NCI-H1436 (cell line): Measurements from ENCODE around the gene LRRN2.
"Not testable (repeated sequence)": the region's sequence is repeated elsewhere in the genome, so short reads cannot be mapped to it uniquely, and the experiment has no call there.

Experiments used
- DNase-seq: peaks from one replicate; lab custom pipeline; 2025; lab: John Stamatoyannopoulos, UW

The LRRN2 gene

DNA sequence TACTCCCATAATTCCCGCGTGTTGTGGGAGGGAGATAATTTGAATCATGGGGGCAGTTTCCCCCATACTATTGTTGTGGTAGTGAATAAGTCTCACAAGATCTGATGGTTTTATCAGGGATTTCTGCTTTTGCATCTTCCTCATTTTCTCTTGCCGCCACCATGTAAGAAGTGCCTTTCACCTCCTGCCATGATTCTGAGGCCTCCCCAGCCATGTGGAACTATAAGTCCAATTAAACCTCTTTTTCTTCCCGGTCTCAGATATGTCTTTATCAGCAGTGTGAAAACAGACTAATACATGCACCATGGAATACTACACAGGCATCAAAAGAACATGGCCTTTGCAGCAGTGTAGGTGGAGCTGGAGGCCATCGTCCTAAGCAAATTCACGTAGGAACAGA lies 56.1 kb downstream of the LRRN2 start:
- DNase-seq: not testable (repeated sequence)

DNA sequence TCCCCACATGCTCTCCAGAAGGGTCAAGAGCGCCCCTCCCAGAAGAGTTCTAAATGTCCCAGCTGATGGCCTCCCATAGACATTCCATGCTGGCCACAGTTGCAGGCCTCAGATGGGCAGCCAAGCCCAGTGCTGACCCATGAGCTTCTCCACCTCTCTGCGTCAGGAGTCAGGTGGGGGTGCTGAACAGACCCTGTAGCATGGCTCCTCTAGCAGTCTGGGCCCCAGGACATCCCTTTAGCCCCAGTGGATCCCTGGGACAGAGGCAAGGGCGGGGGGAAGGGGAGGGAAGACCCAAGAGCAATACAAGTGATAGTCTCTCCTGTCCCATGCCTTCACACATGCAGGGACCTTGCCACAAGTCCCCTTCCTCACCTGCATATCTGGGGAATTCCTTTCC lies 56.7 kb downstream of the LRRN2 start:
- DNase-seq: no peak

DNA sequence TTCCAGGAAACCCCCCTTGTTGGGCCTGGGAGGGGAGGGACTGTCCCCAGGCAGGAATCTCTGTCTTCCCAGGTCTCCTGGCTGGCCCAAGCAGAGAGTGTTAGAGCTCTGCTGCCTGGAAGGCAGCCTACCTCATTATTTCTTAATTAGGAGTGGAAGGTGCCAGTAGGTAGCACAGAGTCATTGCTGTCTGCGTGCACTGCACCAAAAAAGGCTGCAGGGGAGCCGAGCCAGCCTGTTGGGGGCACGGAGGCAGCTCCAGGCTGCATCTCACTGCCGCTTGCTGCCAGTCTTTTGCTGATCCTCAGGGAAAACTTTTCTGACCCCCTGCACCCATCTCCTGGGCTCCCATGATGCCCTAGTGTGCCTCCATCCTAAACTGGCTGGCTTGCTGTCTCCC lies 58.1 kb downstream of the LRRN2 start:
- no peak for DNase-seq

DNA sequence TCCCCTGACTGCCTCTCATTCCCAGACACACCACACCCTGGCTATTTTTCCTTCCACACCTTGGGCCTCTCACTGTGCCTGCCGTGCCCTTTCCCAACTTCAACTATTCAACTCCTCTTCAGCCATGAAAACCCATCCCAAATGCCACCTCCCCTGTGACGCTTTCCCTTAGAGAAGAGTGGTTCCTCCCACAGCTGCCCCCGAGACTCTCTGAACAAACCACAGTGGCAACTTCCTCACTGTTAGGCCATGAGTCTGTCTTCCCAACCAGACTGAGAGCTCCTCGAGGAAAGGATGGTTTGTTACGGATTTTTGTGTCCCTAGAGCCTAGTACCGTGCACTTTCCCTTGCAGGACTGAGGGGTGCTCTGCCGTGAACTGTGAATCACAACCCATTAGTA lies 59.2 kb downstream of the LRRN2 start:
- DNase-seq: no peak

DNA sequence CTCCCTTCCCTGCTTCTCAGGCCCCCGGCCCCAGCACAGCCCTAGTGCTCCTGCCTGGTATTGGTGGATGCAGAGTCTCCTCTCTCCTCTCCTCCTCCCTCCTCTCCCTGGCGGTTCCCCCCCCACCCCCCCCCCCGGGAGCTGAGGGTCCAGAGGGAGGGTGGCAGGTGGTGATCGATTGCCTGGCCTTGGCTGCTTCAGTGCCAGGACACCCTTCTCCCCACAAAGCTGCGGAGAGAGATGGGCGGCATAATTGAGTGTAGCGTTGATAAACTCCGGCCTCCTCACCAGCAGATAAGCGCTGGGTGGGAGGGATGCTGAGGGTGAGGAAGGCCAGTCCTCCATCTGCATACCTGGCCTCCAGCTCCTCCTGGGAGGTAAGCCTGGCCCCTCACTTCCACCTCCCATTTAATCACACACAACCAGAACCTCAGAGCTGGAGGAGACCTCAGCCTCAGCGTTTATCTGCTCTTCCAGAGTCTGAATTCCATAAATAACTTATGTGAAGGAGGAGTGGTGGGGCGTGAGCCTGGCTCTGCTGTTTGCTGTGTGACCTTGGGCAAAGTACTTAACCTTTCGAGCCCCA lies 60.8 kb downstream of the LRRN2 start:
- no peak for DNase-seq

DNA sequence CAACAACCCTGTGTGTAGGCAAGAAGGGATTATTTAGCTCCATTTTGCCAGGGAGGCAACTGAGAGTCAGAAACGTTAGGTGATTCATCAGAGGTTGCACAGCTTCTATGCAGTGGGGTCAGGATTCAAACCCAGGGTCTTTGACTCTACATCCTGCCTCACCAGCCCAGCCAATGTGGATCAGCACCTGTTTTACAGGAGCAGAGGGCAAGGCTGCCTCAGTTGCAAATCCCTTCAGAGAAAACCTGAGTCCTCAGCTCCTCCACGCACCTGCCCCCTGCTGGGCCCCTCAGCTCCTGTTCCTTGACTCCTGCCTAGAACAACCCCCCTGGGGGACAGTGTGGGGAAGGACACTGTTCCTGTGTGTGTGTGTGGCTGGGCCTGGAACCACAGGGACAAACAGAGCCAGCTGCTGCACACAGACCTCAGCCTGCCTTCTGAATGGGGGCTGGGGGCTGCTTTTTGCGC lies 61.6 kb downstream of the LRRN2 start:
- peak; percentile 73 for DNase-seq

DNA sequence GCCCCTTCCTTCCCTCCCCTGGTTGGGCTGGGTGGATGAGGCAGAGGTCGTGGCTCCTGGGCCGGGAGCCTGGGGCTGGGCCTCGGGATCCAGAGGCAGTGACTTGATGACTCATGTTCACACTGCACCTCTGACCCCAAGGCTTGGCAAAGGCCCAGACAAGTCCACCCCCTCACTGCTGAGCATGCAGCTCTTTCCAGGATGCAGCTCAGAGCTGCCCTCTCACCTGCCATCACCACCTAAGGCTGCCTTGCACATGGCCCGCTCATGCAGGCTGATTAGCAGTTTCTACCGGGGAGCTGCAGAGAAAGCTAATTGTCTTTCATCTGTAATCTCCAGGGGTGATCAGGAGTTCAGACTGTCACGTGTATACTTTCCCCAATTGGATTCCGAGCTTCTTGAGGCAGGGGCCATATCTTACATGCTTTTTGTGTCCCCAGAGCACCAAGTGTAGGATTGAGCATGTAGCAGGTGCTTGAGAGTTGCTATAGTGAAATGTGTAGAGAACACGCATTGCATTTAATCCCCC lies 62.1 kb downstream of the LRRN2 start:
- no peak for DNase-seq

DNA sequence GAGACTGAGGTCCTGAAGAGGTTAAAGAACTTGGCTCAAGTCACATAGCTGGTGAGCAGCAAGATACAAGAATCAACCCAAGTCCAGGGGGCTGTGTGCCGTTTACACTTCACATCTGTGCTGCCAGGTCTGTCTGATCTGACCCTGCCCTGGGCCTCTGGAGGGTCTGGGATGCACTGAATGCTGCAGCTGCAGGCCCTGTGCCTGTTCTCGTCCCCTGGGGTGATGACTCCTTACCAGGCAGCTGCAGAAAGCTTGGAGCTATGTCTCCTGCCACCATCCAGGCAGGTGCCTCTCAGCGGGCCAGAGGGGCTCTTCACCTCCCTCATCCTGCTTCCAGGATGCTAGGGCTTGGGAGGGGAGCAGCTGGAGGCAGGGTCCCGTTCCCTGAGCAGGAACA lies 63.5 kb downstream of the LRRN2 start:
- DNase-seq: no peak

DNA sequence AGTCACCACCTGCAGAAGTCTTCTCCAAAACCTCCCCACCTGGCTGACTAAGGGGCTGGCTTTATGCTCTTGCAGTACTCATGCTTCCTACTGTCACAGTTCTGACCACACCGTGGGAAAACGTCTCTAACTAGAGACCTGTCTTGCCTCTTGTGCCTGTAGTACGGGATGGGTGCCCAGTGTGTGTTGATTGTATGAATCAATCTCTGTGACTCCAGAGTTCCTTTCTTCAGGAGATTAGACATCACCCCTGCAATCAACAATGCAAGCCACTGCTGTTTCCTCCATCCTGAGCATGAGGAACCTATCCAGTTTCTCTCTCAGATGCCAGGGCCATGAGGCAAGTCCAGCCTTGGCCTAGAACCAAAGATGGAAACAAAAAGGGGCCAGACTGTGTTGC lies 64.1 kb downstream of the LRRN2 start:
- DNase-seq: no peak

DNA sequence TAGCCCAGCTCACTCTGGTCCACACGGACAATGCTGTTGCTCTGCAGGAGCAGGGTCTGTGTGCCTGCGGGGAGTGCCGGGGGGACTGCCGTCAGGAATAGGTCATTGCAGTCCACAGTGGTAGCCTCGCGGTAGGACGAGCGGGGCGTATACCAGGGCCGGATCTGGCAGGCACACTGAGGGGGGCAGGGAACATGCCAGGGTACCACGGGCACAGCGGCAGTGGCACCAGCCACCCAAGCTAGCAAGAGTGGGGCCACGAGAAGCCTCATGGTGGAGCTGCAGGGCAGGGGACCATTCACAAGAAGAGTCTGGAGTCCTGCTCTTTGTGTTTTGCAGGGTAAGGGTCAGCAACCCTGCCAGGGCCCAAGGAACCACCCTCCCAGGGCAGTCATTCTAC lies 65.8 kb downstream of the LRRN2 start:
- DNase-seq: no peak

DNA sequence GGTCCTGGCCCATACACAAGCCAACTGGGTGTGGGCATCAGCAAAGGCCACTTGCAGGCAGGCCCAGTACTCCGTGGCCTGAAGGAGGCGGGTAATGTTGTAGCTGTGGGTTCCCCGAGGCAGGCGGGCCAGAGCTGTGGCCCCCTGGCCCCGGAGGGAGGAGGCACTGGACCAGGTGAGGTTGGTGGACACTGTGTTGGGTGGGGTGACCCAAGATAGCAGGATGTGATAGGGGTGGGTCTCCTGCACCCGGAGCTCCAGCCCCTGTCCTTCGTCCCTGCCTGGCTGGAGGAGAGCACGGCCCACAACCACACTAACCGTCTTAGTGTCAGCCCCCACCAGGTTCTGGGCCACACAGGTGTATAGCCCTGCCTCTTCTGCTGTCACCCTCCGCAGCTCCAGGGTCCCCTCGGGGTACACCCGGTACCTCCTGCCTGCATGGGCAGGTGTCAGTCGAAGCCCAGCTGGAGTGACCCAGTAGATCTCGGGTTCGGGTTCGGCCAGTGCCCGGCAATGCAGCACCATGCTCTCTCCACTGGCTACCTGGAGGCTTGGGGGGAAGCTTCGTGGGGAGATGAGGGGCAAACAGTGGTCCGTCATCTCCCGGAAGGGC lies 67.3 kb downstream of the LRRN2 start:
- no peak for DNase-seq

DNA sequence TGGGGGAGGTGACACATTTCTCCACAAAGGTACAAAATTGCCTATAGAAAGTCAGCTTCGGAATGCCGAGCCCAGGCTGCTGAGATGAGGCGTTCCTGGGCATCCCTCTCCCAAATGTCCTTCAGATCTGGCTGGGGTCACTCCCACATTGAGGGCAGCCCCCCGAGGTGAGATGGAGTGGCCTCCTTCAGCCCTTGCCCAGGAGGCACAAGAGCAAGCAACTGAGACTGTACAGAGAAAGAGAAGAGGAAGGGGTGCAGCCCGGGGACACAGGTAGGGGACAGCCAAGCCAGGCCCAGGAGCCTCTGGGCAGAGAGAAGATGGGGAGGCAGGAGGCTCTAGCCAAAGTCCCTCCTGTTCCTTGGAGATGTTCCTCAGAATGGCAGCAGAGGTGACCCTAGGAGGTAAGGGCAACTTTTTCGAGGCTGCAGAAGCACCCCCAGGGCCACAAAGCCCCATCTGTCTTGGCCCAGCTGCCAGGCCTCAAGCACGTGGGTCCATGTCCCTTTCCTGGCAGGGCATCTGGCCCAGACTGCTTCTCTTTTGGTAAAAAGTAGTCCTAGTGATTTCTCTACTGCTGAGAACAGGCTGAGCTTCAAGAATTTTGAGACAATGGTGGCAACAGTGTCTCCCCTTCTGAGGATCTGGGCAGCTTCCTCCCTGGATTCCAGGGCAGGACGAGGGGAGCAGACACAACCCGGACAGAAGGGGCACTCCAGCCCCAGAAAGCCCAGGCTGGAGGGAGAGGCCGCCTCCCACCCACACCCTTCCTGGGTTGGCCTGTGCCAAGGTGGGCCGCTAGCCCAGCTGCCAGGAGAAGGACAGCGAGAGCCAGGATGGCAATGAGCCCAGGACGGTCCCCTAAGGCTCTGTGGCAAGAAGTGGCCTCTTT lies 68.0 kb downstream of the LRRN2 start:
- no peak for DNase-seq

DNA sequence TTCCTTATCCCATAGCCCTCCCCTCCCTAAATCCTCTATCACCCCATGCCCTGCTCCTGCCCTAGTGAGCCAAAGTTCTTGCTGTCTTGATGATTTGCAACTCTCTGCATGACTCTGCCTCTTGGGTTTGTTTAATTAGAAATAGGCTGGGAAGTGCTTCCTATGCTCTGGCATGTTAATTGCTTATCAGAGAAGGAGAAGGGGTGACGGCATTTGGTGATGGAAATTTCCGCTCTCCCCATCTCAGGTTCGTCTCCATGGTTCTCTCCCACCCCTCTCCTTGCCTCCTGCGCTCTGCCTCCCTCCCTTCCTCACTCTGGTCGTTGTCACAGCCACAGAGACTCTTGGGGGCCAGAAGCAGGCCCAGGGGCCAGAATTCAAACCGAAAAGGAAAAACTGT lies 68.9 kb downstream of the LRRN2 start:
- no peak for DNase-seq

DNA sequence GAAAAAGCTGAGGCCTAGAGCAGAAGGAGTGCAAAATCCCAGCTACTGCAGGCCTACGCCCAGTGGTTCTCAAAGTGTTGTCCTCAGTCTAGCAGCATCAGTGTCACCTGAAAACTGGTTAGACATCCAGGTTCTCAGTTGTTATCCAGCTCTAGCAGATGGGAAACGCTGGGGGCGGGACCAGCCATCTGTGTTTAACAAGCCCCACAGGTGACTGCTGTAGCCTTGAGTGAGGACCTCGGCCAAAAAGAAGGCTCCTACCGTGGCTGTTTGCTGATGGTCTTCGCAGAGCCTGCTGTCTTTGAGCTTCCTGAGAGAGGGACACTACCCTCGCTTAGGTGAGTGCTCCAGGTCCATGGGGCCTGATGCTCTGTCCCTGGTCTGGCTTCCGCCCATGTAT lies 69.7 kb downstream of the LRRN2 start:
- no peak for DNase-seq

DNA sequence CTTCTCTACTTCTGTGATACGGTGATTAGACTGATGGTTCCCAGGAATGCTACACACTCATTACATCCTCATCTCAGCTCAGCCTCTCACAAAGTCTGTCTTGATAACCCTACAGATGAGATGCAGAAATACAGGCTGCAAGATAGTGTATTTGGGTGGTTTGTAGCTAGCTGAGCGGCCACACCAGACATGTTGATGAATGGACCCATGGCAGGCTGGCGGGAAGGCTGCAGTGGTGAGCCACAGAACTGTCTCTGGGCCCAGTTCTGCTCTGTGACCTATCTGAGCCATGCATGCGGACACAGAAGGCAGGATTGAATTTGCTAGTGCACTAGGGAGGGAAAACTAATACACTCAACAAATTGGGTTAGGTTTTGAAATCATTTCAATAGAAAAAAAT lies 71.9 kb downstream of the LRRN2 start:
- no peak for DNase-seq

DNA sequence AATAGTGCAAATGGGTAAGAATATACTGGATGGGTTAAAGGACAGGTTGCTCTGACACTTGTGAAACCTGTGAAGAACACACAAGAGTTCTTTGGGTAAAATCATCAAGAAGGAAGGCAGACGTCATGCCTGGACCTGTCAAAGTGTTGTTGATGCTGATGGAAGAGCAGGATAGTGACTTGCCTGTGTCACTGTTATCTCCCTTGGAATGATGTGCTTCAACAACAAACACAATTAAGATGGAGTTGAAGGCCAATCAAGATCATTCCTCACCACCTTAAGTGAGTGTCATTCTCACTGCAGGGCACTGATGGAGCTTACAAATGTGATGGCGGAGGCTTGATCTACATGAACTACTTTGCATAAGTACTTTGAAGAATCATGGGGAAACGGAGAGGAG lies 73.2 kb downstream of the LRRN2 start:
- DNase-seq: no peak

DNA sequence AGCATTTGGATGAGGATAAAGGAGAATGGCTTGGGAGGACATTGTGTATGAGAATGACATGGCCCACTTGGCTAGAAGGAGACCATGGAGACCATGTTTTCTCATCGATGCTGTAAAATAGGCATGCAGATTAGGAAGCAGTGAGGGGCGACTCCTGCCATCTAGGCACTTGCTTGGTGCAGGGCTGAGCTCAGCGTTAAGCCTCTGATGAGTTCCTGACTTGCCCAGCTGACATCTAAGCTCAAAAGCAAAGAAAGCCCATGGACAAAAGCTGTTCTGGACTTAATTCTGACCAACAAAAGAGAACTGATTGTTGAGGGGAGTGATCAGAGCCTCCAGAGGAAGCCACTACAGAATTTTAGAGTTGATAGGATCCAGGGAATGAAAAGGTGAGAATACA lies 74.5 kb downstream of the LRRN2 start:
- no peak for DNase-seq

DNA sequence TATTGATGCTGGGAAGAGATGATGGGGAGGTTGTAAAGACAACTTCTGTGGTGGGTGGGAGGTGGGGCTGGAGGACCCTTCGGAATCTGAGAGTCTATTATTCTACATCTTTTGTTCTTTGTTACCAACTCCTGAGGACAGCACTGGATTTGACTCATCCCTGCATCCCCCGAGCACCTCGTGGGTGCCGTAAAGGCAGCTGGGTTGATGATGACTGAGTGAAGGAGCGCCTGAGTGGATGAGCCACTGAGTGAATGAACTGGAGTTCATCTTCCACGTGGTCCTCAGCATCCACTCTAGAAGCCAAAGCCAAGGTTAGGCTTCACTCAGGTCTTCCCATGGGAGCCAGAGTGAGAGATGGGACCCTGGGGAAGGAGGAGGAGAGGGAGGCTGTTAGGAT lies 77.6 kb downstream of the LRRN2 start:
- DNase-seq: no peak

DNA sequence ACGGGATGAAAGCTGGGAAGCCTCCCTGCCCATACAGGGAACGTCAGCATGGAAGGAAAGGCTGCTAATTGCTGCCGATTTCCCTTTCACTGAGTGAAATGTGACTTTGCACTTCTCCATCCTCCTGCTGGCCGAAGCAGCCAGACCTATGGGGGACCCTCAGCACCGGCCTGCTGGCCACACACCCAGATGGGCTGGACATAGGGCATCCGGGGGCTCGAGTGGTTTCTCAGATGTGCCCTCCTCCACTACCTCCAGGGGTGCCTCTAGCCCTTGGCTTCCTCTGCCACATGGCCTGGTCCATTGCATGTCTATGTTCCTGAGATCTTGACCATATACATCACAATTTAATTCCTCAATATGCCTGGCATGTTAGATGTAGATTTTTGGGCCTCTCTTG lies 79.7 kb downstream of the LRRN2 start:
- no peak for DNase-seq

DNA sequence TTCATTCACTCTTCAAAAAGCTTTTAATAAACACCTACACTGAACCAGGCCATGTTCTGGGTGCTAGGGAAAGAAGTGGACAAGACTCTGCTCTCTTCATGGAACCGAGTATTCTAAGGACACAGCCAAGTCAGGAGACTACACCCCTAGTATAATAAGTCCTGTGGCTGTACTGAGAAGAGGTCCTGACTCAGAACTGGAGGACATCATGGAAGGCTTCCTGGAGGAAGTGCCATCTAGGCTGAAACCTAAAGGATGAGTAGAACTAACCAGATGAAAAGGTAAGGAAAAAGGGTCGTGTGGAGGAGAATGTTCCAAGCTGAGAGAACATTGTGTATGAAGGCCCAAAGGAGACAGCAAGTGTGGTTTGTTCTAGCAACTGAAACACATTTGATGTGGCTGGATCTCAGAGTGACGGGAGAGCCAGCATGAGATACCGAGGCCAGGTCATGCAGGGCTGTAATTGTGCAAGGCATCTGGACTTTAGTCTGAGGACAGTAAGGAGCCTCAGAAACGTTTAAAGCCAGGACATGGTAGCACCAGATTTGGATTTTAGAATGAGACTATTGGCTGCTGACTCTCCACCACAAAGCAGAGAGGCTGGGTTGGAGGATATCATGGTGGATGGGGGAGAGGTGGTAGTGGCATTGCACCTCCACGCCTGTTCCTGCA lies 82.5 kb downstream of the LRRN2 start:
- DNase-seq: no peak

DNA sequence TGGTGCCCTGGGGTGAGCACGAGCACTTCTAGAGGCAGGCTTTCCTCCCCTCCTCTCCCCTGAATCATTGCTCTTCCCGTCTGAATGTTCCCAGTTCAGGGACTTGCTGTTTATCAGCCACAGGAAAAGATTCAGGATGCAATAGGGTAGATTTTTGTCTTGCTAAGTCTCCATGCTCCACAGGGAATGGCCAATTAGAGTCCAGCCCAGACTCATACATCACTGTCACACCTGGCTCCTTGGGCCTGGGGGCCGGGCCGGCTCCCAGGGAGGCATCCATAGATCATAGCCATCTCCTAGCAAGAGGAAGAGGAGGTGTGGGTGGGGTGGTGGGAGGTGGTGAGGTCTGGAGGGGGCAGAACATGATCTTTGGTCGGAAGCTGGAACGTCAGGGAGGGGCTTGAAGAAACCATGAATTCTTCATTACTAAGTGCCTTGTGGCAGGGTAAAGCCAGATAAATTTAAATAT lies 83.4 kb downstream of the LRRN2 start:
- no peak for DNase-seq

DNA sequence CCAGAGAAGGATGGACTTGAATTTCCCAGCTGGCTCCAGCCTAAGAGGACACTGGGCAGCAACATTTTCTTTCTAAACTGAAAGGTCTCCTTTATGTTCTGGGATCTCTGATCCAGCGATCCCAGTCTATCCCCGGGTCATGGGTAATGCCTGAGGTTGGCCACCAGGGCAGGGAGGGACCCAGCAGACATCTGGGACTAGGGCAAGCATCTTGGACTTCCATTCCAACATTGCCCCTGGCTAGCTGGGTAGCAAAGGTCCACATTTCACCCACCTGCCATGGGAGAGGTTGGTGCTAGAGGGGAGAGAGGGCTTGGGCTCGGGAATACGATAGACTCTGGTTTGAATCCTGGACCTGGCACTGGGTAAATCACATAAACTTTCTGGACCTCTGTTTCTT lies 84.6 kb downstream of the LRRN2 start:
- no peak for DNase-seq
